GM18868 (cell line): ENCODE data around the gene HOTAIR.

Experiments used
- ATAC-seq: cut with Tn5 transposase; IDR thresholded peaks from one replicate; pipeline ENCODE4 v1.9.1; 2021; ENCODE audit warnings: mild to moderate bottlenecking, moderate library complexity; ENCODE audit not compliant: unreplicated experiment

The HOTAIR gene

DNA sequence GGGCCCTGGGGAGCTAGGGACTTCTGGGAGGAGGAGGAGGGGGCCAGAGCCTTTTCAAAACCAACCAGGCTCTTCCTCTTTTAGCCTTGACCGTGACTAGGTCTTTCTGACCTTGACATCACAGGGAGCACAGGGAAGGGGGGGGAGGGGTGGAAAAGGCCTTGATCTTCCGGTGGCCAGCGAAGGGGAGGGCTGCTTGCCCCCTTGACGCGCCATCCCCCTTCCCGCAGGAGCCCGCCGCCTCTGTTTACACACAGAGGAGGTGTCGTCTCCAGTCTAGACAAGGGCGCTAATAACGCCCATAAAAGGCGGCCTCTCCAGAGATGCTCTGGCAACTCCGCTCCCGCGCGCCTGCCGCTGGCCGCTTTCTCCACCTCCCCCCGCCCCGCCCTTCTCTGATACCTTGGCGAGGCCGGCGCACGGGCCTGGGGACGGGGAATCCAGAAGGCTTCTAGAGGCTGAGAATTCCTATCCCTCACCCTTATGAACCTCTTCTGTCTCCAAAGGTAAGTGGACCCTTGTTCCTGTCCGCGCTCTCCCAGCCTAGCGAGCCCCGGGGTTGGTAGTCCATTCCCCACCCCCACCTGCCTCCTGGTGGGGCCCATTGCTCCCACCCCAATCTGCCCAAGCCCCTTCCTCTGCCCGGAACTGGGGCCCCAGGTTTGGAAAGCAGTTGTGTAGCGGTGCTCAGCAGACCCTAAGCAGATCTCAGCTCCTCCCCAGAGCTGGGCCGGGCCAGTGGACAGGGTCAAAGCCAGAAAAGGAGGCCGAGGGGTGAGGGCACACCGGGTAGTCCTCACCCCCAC lies 24.9 kb downstream of the HOTAIR start:
- ATAC-seq: no peak

DNA sequence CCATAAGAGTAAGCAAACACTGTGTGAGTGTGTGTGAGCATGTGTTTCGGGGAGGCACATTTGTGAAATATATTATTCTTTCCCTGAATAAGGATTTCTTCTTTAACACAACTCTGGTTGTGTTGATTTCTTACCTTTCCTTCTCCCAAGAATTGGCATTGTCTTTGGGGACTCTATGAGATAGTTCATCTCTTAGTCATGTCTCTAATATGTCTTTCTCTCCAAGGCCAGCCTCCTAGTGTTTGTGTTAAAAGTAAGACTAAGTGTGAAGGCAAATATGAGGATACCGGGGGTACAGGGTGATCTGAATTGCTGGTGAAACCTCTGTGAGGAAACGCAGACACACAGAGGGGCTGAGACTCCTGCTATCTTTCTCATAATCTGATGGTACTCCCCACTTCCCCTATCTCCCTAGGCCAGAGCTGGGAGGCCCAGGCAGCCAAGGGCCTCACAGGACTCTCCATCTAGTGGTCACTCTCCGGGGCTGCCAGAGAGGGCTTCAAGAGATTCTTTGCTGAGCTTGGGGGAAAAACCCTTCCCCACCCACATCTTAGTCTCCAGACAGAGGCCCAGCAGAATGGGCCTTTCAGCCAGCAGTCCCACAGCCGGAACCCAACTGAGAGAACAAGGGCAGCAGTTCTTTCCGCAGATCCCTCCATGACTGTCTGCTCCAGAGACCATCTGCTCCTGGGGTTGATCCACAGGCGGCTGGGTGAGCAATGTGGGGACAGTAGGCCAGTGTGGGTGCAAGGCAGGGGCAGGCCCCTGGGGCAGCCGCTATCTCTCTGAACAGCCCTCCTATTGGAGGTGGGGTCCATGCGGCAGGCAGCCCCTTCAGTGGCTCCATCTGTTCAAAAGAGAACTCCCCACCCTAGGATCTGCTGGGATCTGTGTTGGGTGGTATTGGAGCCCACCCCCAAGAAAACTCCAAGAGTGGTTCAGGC lies 25.8 kb downstream of the HOTAIR start:
- ATAC-seq: no peak

GRCh38 chr12:53947743-53948142 lies 27.0 kb downstream of the HOTAIR start:
- ATAC-seq: no peak

- ATAC-seq: no peak
Observed at GRCh38 chr12:53944907-53945847, 29.6 kb downstream of the HOTAIR start.

- no peak for ATAC-seq
Observed at GRCh38 chr12:53944209-53944608, 30.5 kb downstream of the HOTAIR start.

- no peak for ATAC-seq
Observed at GRCh38 chr12:53942467-53942997, 32.2 kb downstream of the HOTAIR start.

- no peak for ATAC-seq
Observed at GRCh38 chr12:53941750-53942149, 33.0 kb downstream of the HOTAIR start.

DNA sequence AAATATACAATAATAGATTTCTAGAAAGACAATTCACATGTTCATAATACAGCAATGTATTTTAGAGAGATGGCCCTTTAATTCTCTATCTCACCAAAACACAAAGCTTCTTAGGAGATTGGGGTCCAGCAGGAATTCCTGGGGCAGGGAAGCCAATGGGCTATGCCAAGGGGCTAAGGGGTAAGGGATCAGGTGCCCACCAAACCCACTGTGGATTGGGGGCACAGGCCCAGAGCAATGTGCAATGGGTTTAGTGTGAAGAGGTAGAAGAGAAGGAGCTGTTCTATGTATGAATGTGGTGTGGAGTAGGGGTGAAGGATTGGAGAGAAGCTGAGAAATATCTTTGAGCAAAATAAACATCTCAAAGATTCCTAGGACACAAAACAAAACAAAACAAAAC lies 33.6 kb downstream of the HOTAIR start:
- no peak for ATAC-seq

DNA sequence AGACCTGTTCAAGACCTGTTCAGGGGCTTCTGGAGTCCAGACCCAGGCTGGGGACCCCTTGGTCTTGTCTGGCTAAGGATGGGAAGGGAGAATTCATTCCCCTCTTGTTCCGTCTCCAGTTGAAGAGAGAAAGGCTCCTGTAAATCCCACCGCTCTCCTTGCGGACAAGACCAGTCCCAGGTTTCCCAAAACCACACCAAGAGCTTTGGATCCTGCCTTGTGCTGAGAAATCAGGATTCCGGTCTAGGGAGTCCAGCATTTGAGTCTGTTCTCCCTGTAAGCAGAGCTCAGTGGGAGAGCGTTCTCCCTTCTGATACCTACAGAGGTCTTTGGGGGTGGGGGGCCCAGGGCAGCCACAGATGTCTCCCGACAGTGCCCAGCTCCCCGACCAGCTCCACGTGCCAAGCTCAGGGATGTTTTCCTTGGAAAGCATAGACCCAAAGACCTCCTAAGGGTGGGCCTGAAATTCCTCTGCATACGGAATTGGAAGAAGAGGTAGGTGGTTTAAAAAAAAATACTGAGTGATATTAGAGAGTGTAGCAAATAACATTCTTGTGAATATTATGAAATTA lies 34.2 kb downstream of the HOTAIR start:
- ATAC-seq: no peak

- no peak for ATAC-seq
Observed at GRCh38 chr12:53939141-53940108, 35.3 kb downstream of the HOTAIR start.

DNA sequence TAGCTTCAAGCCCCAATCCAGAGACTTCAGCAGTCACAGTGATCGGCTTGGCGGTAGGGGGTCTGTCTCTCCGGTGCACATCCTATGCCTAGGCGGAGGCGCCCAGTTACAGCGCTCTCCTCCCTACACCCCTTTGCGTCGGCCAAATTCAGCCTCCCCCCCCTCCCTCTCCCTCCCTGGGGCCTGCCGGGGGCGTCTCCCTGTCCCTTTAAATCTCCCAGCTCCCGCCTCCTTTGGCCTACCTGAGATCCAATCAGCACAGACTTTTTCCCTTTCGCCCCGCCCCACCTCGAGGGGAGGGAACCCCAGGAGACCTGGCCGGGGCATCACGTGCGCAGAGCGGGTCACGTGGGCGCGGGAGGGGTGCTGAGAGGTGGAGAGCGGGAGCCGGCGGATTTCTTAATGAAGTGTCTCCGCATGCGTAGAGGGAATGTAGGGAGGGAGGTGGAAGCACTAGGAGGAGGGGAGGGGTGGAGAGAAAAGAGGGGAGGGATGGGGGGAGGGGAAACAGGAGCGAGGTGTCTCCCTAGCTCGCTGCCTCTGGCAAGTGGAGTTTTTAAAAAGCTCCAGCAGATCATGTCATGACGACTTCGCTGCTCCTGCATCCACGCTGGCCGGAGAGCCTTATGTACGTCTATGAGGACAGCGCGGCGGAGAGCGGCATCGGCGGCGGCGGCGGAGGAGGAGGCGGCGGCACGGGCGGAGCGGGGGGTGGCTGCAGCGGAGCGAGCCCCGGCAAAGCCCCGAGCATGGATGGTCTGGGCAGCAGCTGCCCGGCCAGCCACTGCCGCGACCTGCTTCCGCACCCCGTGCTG lies 36.2 kb downstream of the HOTAIR start, which contains the start of gene HOXC13:
TSS of gene HOXC13 (plus strand) at position 506 of the 815 bp plus-strand sequence. CDS start at position 582, 76 bp downstream.
- ATAC-seq: no peak

DNA sequence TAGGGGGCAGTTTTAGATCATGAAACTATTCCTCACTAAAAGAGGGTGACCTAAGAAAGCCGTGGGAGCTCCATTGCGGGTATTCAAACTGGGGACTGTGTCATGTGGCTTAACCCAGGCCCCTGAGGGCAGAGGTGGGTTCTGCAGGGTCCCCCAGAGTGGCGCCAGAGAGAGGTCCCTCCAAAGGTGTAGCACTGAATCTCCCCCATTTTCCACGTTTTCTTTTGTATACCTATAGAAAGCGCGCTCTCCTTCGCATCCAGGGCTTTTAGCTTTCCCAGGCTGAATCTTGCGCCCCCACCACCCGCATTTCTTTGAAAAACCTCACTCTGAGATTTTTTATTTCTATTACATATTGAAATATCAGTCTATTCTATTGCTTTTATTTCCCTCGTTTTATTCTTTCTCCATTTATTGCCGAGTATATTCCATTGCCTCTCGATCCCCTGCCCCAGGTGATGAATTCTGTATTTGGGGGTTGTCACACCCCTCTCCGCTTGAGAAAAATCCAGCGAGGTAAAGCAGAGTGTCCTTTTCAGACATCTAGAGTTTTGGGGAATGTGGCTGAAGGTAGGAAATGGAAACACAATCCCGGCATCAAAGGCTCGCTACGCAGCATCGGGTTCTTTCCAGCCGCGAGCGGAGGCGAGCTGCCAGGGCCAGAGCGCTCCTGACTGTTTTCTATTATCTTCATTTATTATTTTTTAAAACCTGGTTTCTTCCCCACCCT lies 37.0 kb downstream of the HOTAIR start:
- no peak for ATAC-seq

GRCh38 chr12:53937099-53937498 lies 37.7 kb downstream of the HOTAIR start:
- ATAC-seq: no peak

GRCh38 chr12:53935383-53936341 lies 39.1 kb downstream of the HOTAIR start:
- ATAC-seq: no peak

- no peak for ATAC-seq
Observed at GRCh38 chr12:53932915-53933314, 41.8 kb downstream of the HOTAIR start.
